Suppressor macrophage treated with lipopolysaccharide for 4 hours (primary cell): ENCODE measurements around the gene FHDC1.

Experiments used
- DNase-seq: peaks from one replicate; pipeline ENCODE4 v3.0.0-alpha.2; 2020

The FHDC1 gene

DNA sequence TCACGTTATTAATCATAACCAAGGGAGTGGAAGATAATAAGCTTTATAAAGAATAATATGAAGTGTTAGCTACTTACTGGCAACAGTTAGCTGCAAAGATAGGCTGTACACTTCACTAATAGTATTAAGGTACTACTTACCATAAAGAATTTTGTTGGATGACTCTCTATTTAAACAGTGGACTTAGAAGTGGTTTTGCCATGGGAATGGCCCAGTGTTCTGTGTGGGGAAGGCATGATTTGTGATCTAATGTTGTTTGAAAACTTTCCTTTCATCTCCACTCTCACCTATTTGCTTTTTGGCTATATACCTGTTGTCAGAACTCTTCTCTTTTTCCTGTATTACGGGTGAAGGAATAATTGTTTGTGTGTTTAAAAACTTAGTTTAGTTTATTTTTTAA is 23.0 kb downstream of the FHDC1 start:
- DNase-seq = no peak

DNA sequence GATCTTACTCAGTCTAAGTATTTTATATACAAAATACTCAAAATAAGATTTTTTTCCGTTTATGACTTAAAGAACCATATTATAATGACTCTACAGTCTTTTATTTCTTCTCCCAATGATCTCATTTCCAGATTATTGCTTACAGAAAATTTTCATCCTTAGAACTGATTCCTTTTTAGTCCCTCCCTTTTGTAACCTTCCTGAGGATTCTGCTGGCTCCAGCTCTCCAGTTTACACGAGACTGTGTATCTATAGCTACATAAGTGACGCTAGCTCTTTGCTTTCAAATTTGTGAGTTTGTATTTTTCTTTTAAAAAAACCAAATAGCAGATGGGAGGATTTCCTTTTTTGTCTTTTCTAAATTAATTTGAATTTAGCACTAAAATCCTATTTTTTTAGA is 24.0 kb downstream of the FHDC1 start:
- no peak for DNase-seq

DNA sequence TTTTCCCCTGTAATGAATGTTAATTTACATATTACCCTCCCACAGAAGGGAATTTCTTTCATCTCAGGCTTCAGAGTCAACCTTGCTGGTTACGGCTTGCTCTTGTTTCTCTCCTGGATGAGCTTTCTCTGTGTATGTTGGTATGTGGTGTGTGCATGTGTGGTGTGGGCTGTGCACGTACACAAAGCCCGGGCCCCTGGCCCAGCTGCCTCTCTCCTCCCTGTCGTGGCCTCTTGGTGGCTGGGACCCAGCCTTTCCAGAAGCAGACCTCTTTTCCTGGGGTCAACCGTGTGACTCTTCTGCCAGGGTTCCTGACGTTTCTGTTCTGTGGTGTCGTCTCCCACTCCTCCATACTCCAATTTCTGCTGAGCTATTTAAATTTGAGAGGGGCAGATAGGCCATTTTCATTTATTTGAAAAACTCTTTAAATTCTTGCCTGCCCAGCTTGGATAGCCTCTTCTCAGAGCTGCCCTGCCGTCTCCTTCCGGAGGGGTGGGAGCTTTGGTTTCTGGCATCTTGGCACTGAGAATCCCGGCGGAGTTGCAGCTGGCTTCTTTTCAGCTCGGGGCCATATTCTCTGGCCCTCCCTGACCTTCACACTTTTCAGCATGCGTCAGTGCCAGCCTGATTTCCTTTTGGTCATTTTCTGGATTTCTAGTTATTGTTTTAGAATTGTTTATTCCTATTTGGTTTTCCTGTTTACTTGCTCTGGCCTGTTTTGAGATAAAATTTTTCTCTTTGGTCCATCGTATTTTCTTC is 25.1 kb downstream of the FHDC1 start:
- DNase-seq = no peak

DNA sequence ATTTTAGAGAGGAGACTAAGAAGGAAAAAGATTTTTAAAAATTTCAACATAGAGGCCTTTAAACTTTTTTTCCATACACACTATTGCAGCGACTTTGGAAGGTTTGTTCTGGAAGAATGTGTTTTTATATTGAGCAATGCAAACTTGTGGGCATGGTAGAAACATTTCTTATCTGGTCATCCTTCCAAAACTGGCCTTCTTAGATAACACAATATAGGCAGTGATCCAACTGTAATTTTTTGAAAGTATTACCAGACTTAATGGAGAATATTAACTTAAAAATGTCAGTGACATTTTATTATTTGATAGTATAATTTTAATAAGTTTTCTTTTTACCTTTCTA is 25.6 kb downstream of the FHDC1 start:
- no peak for DNase-seq

DNA sequence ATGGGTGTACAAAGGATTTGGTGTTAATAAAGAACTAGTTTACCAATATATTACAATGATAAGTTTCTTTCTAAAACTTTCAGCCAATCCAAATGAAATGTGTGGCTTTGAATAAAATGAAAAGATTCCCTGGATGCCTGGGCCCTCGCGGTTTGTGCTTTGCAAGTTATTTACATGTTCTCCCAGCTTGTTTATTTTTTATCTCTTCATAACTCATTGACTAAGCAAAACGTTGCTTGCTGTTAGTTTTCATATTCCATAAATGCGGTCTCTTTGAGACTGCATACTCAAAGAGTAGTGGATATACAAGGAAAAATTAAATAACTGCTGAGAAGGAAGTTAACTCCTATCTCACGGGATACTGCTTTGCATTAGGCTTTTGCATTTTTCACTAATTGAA is 26.0 kb downstream of the FHDC1 start:
- no peak for DNase-seq

DNA sequence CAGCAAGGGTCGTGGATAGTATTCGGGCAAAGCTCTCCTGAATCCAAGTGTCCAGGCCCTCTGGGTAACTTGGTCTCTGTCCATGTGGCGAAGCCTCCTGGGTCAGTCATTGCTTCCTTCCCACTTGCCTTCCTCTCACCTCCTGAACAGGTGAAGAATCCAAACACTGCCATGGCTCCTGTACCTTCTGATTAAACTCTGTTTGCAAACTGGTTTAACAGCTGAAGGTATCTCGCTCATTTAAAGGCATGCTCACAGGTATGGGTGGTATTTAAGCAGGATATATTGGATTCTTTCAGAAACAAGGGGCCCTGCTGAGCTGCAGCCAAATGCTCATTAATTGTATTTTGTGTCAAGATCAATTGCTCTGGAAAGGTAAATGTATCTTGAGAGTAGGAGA is 28.2 kb downstream of the FHDC1 start:
- DNase-seq = no peak

DNA sequence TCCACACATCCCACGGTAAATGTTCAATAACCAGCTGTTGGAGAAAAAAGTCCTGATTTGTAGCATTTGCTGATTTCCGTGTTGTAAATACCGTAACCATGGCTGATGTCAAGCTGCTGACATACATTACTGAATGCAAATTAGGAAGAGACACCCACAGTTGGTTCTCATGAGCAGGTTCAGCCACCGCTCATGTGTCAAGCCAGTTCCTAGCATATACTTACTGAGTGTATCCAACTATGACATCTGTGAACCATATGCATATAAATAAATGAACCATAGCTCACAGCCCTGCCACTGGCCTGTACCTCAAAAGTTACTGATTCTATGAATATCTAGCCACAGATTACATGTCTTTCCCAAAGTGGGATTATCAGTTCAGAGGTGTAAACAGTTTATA is 29.5 kb downstream of the FHDC1 start:
- no peak for DNase-seq

DNA sequence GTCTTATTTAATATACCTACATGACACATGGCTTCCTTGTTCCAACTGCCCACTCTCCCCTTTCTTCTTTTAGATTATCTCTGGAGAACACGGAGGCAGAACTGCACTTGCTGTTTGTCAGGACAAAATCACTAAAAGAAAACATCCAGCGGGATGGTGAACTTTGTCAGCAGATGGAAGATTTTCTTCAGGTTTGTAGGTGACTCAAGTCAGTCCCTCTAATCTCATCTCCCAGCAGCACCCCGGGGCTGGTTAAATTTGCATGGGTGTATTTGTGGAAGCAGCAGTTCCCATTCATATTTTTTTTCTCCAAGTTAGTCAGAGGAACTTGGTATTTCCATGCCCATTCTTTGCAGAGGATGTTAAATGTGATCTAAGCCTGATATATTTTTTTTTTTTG is 31.8 kb downstream of the FHDC1 start:
- DNase-seq = no peak

DNA sequence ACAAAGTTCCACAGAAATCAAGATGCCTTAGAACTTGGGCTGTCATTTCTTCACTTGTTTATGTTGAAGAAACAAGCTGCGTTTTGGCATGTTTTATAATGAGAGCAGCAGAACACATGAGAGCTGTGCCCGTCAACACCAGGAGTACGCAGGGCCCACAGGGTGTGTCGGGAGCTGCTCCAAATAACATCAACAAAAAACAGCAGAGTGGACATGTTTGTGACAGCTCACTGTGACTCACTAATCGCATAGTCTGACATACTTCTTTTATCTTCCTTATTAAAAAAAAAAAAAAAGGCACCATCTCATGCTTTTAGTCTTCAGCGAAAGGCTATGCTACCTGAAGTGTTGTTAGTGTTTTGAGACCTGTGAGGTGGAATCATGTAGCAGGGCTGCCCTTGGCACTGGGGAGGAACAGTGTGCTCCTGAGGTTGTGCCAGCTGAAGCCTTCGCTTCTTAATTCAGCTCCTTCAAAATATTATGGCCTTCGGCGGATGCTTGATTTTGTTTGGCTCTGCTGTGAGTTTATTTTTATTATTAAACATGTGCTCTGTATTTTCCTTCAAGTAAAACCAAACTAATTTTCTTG is 32.8 kb downstream of the FHDC1 start:
- no peak for DNase-seq

DNA sequence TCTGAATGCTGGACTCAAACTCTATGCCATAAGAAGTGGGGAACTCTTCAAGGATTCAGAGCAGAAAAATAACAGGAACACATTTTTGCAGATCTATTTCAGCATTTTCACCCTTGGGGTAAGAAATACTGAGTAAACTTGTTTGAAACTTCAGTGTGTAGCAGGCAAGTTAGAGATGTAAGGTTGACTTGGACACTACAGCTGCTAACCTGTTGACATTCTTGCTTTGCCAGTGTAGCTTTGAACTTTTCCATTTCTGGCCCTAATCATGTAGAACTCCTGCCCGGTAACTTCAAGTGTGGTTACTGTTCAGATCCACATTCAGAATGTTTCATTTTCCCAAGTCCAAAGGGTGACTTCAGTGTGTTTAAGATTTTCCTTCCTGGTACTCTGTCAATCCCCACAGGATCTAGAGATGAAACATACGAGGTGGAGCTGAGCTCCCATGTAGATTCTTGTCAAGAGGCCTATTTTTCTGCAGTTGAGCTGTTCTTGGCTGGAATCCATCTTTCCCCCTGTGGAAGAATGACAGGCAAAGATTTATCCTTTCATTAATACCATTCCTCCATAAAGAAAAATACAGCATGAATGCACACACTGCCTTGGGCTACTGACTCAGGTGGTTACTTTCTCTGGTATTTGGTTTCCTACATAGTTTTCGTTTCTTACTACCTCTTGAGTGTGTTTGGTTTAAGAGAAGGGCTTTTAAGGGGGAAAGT is 34.1 kb downstream of the FHDC1 start:
- no peak for DNase-seq

DNA sequence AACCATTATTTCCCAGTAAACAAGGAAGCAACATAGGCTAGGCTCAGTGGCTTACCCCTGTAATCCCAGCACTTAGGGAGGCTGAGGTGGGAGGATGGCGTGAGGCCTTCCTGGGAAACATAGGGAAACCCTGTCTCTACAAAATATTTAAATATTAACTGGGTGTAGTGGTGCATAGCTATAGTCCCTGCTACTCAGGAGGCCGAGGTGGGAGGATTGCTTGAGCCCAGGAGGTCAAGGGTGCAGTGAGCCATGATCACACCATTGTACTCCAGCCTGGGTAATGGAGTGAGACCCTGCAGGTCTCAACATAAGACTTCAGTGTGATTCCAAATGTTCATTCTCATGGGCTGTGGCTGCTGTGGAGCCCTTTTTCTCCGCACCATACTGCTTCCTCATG is 34.9 kb downstream of the FHDC1 start:
- DNase-seq = no peak

DNA sequence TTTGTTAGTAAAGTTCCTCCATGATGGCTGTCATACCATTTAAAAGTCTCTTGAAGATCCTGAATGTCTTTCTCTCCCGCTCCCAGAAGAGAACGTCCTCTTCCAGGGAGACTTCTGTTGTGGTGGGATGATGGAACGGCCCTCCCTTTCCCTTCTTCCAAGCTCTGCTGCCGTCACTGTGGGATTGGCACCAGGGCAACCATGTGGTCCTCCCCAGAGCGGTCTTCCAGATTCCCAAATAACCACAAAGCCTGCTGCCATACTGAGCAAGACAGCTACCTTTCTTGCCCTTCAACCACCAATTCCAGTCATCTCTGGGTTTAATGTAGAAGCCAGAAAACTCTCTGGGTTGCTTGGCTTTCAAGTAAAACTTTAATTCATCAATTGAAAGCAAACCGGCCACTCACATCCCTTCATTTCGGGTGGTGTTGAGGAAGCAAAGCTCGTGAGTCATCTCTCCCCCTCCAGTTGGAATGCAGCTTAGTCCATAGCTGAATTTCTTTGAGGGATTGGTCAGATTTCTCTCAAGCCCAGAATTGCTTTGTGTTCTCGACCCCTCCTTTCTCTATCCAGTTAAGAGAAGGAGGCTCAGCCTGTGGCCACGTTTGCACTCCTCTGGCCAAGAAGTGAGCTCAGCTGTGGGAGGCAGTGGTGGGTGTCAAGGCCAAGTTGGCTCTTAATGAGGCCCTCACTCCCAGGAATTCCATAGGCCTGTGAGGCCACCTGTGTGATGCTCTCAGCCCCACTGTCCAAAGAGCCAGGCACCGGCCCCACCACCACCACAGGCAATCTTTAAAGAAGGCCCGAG is 36.9 kb downstream of the FHDC1 start:
- no peak for DNase-seq

DNA sequence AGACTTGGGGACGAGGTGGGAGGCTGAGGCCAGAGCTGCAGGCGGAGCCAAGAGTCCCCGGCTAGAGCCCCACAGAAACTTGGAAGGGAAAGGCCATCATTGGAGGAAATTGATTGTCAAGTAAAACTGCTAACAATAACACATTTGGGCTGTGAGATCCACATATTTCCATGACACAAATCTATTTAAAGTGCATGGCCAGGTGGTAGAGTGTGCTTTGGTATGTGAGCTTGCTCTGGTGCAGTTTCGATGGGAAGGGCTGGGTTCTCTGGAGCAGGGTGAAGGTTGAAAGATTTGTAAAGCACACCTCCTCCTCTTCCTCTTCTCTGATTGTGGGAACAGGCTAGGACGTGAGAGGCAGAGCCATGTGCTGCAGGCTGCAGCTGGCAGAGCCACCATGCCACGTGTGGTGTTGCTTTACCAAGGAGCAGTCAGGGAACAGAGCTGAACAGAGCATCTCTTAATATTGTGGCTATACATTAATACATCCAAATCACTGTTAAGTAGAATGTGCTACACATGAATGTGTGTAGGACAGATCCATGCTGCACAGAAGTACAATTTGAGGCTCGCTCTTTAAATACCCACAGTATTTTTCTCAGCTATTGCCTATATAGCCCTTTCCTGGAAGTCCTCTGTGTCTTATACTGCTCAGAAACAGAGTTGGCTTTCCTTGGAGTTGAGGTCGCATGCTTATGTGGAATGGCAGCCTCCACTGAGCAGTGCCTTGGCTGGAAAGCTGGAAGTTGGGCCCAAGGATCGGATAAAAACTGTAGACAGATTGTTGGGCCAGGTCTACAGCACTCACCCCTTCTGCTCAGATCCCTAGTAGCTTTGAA is 37.7 kb downstream of the FHDC1 start:
- DNase-seq = no peak

DNA sequence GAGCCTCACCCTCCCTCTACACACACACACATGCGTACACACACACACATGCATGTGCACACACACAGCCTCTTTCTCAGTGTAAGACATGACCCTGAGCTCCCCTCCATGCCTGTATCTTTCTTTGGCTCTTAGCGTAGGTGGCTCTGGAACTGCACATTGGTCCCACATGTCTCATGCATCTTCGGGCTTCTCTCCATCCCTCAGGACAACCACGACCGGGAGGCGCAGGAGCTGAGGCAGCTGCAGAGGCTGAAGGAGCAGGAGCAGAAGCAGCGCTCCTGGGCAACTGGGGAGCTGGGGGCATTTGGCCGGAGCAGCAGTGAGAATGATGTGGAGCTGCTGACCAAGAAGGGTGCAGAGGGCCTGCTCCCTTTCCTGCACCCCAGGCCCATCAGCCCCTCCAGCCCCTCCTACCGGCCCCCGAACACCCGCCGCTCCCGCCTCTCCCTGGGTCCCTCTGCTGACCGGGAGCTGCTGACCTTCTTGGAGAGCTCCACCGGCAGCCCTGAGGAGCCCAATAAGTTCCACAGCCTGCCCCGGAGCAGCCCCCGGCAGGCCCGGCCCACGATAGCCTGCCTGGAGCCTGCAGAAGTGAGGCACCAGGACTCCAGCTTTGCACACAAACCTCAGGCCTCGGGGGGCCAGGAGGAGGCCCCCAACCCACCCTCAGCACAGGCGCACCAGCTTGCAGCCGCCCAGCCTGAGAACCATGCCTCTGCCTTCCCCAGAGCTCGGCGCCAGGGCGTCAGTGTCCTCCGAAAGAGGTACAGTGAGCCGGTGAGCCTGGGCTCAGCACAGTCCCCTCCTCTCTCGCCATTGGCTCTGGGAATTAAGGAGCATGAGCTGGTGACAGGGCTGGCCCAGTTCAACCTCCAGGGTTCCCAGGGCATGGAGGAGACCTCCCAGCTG is 38.6 kb downstream of the FHDC1 start:
- DNase-seq = no peak

DNA sequence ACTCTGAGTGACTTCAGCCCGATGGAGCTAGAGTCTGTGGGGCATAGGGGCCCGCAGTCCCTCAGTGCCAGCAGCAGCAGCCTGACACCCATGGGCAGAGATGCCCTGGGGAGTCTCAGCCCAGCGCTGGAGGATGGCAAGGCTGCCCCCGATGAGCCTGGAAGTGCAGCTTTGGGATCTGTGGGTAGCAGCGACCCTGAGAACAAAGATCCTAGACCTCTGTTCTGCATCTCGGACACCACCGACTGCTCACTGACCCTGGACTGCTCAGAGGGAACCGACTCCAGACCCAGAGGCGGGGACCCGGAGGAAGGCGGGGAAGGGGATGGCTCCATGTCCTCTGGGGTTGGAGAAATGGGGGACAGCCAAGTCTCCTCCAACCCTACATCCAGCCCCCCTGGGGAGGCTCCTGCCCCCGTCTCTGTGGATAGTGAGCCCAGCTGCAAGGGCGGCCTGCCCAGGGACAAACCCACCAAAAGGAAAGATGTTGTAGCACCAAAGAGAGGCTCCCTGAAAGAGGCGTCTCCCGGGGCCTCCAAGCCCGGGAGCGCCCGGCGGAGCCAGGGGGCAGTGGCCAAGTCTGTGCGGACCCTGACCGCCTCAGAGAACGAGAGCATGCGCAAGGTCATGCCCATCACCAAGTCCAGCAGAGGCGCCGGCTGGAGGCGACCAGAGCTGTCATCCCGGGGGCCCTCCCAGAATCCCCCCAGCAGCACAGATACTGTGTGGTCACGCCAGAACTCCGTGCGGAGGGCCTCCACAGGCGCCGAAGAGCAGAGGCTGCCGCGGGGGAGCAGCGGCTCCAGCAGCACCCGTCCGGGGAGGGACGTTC is 39.5 kb downstream of the FHDC1 start:
- DNase-seq = no peak

DNA sequence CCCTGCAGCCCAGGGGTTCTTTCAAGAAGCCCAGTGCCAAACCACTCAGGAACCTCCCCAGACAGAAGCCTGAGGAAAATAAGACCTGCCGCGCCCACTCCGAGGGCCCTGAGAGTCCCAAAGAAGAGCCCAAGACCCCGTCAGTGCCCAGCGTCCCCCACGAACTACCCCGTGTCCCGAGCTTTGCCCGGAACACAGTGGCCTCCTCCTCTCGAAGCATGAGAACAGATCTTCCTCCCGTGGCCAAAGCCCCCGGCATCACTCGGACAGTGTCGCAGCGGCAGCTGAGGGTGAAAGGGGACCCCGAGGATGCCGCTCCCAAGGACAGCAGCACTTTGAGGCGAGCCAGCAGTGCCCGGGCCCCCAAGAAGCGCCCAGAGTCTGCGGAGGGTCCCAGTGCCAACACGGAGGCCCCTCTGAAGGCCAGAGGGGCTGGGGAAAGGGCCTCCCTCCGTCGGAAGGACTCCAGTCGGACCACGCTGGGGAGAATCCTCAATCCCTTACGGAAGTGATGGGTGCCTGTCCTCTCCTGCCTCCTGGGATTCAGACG is 40.2 kb downstream of the FHDC1 start:
- DNase-seq = no peak

DNA sequence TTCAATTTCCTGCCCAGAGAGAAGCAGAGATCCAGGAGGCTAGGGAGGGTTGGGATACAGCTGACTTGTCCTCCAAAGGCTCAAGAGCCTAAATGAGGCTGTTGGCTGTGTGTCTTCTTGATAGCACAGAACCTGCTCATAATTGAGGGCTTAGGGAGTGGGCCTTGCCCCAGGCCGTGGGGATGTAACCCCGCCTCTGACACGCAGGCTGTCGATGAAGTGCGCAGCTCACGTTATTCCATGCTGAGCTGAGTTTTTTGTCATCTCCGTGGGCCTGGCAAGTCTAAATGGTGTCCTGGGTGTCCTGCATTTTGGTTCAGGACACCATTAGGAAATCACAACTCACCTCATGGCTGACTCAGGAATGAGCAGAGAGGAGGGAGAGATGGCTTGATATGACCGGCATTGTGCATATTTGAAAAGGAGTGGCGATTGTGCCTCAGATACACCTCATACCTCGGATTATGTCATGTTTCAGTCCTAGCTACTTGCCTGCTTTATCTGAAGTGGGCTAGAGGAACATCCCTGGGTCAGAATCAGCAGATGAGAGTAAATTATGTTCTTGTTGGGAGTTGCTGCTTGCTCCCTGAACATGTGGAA is 43.7 kb downstream of the FHDC1 start:
- DNase-seq = no peak

DNA sequence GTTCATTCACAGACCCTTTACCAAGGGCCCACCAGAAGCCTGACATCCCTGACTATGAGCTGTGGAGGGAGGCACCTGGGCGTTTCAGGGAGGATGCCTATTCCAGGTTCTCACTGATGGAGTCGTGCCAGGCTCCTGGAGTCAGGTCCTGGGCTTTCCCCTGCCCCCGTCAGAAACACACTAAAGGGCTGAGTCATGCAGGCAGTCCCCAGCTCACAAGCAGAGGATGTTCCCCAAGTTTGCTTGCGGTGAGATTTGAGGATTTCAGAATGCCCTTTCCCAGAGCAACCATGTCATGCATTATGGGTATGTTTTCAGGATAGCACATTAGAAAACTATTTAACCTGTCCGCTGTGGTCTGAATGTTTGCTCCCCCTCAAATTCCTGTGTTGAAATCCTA is 45.2 kb downstream of the FHDC1 start:
- DNase-seq = no peak

DNA sequence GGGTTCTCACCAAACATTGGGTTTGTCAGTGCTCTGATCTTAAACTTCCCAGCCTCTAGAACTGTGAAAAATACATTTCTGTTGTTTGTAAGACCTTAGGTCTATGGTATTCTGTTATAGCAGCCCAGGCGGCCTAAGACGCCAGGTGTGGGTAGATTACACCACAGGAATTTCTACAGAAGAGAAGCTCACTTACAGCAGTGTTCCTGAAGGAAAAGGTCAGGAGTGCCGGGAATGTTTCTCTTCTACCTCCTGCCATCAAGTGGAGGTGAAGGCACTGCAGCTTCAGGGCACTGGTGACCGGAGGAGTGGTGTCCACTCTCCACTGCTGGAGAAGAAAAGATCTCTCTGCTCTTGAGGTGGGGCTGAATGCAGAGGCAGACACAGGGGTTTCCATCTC is 45.7 kb downstream of the FHDC1 start:
- no peak for DNase-seq

DNA sequence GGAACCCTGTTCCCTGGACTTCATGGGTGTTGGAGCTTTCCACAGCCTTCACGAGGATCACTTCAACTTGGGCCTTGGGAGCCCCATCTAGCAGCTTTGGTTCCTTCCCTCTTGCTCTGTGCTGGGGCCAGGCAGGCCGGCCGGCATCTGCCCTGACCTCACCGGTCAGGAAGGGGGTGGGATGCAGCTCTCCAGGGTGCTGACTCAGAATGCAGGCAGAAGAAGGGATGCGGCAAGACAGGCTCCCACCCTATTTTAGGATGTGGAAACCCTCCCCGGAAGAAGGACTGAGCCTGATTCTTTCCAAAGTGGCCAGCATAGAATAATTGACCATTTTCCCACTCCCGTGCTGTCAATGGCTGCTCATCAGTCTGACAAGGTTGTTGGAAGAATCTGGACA is 47.1 kb downstream of the FHDC1 start:
- DNase-seq = no peak
